Left lobe of liver (tissue), 1 donor: ENCODE measurements around the gene EEF1AKMT3. TPM values are rescaled to one million over a fixed set of nuclear protein-coding genes. Genes with fewer than 3 reads are reported as not detected.

Experiments used
- total RNA-seq: library from RNA; stranded (reverse); gene quantifications from one replicate; pipeline ENCODE4 v1.2.1, GENCODE V29; 2021
- donor health status: DM: no; HTN: yes; CAD: no.

The EEF1AKMT3 gene
- total RNA-seq, 1 donor from 2014 or later, result 6.0 TPM

Other genes starting within 250 kb of the EEF1AKMT3 start
- gene MBD6, start 249.8 kb upstream of the EEF1AKMT3 start, total RNA-seq, result 59.6 TPM
- 28.9 TPM for gene DCTN2, start 225.4 kb upstream of the EEF1AKMT3 start, total RNA-seq
- gene KIF5A, start 222.6 kb upstream of the EEF1AKMT3 start, total RNA-seq, result 0.05 TPM
- 11.8 TPM for gene PIP4K2C, start 181.4 kb upstream of the EEF1AKMT3 start, total RNA-seq
- gene DTX3, start 167.8 kb upstream of the EEF1AKMT3 start, total RNA-seq, result 2.2 TPM
- 1.5 TPM for gene ARHGEF25, start 161.2 kb upstream of the EEF1AKMT3 start, total RNA-seq
- gene B4GALNT1, start 139.4 kb upstream of the EEF1AKMT3 start, total RNA-seq, result 0.60 TPM
- 230 TPM for gene OS9, start 78.5 kb upstream of the EEF1AKMT3 start, total RNA-seq
- gene AGAP2, start 33.9 kb upstream of the EEF1AKMT3 start, total RNA-seq, result 0.83 TPM
- gene TSPAN31, start 27.6 kb upstream of the EEF1AKMT3 start, total RNA-seq, result 18.2 TPM
- 30.8 TPM for gene CDK4, start 20.3 kb upstream of the EEF1AKMT3 start, total RNA-seq
- 3.6 TPM for gene MARCHF9, start 17.5 kb upstream of the EEF1AKMT3 start, total RNA-seq
- gene CYP27B1, start 5.5 kb upstream of the EEF1AKMT3 start, total RNA-seq, result 0.45 TPM
- gene METTL1, start 509 bp upstream of the EEF1AKMT3 start, total RNA-seq, result 9.7 TPM
- gene TSFM, start 10.2 kb downstream of the EEF1AKMT3 start, total RNA-seq, result 30.0 TPM
- 5.1 TPM for gene AVIL, start 46.1 kb downstream of the EEF1AKMT3 start, total RNA-seq
- gene CTDSP2, start 74.1 kb downstream of the EEF1AKMT3 start, total RNA-seq, result 86.3 TPM
- gene ATP23, start 169.0 kb downstream of the EEF1AKMT3 start, total RNA-seq, result 4.0 TPM